Keratinocyte (primary cell): Measurements from ENCODE around the gene CACNG7.

Experiments used
- CTCF ChIP-seq, 3 experiments: IDR thresholded peaks in 1 of 3; conservative IDR thresholded peaks in 1 of 3; optimal IDR thresholded peaks in 1 of 3; 2 replicates in 2 of 3; 3 replicates in 1 of 3; pipeline versions ENCODE3 to v1.5.1; 2011; ENCODE audit warnings: low read length in 3 of 3, mild to moderate bottlenecking in 3 of 3, moderate library complexity in 2 of 3, control low read depth in 1 of 3, inconsistent platforms in 1 of 3; ENCODE audit not compliant: insufficient read depth in 2 of 3; ENCODE audit errors: extremely low read depth in 1 of 3
- EZH2 ChIP-seq: IDR thresholded peaks from one replicate; pipeline ENCODE4 v1.6.1; 2012; ENCODE audit warnings: inconsistent platforms, mild to moderate bottlenecking, low read length, moderate library complexity

- TF ChIP-seq CTCF (optimal IDR thresholded peaks at IDR 0.05 in 1 of 3, IDR thresholded peaks at IDR 0.05 in 1 of 3, conservative IDR thresholded peaks at IDR 0.05 in 1 of 3; ENCODE audit: extremely low read depth in 1 of 3, insufficient read depth in 2 of 3, low read length in 3 of 3) (no peak), EZH2 (no peak)
Observed at GRCh38 chr19:53958823-53959757, 50.0 kb downstream of the CACNG7 start.
